Cortex of kidney (tissue), 1 donor: ENCODE measurements around the gene RNLS.

Source experiments
- DNase-seq: peaks from one replicate; lab custom pipeline; 2025; lab: John Stamatoyannopoulos, UW

RNLS gene

GRCh38 chr10:88477343-88478085 is 105.6 kb downstream of the RNLS start:
- no peak for DNase-seq

- DNase-seq, result no peak
These were observed 108.0 kb downstream of the RNLS start for GRCh38 chr10:88474884-88475844.

- DNase-seq, result no peak
These were observed 108.9 kb downstream of the RNLS start for GRCh38 chr10:88473989-88474883.

- DNase-seq, result no peak
These were observed 110.6 kb downstream of the RNLS start for GRCh38 chr10:88472540-88472939.

GRCh38 chr10:88471899-88472298 is 111.2 kb downstream of the RNLS start:
- DNase-seq, result no peak

- DNase-seq, result no peak
These were observed 115.2 kb downstream of the RNLS start for GRCh38 chr10:88467835-88468485.

GRCh38 chr10:88466786-88467185 is 116.3 kb downstream of the RNLS start:
- no peak for DNase-seq

- DNase-seq, result no peak
These were observed 117.4 kb downstream of the RNLS start for GRCh38 chr10:88465765-88466164.

GRCh38 chr10:88463811-88464210 is 119.3 kb downstream of the RNLS start:
- DNase-seq, result no peak

GRCh38 chr10:88461426-88461825 is 121.7 kb downstream of the RNLS start:
- DNase-seq, result no peak

GRCh38 chr10:88459530-88459929 is 123.6 kb downstream of the RNLS start:
- DNase-seq, result no peak

GRCh38 chr10:88458209-88458608 is 124.9 kb downstream of the RNLS start:
- no peak for DNase-seq

GRCh38 chr10:88457660-88458059 is 125.5 kb downstream of the RNLS start:
- no peak for DNase-seq

- no peak for DNase-seq
These were observed 126.4 kb downstream of the RNLS start for GRCh38 chr10:88456730-88457129.

- DNase-seq, result no peak
These were observed 127.3 kb downstream of the RNLS start for GRCh38 chr10:88455831-88456230.

- no peak for DNase-seq
These were observed 132.9 kb downstream of the RNLS start for GRCh38 chr10:88450201-88450600.

GRCh38 chr10:88442716-88443115 is 140.4 kb downstream of the RNLS start:
- no peak for DNase-seq

GRCh38 chr10:88440541-88440940 is 142.6 kb downstream of the RNLS start:
- DNase-seq, result no peak

- DNase-seq, result no peak
These were observed 143.2 kb downstream of the RNLS start for GRCh38 chr10:88439932-88440331.

GRCh38 chr10:88437411-88437810 is 145.7 kb downstream of the RNLS start:
- no peak for DNase-seq

GRCh38 chr10:88433565-88434186 is 149.4 kb downstream of the RNLS start:
- no peak for DNase-seq
